ENCODE data around the gene DIPK1A.
A peak's percentile ranks its signal among the peaks of the same experiment; 100 is the strongest.

Gene DIPK1A

DNA sequence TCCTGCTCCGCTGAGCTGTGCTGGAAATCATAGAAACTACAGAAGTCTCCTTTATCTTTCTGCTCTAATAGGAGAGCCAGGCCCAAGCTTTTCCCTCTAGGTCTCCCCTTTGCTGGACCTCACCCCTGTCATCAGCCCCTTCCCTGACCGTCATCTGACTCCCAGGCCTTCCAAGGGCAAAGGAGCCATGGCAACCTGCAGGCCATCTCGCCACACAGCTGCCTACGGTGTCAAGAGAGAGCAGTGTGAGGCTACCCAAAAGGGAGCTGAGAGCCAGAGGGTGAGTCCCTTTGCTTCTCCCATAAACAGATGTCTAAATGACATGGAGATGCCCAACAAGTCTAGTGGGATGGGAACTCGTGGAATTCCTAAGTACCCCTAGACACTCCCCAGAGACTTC lies 37.6 kb upstream of the DIPK1A start:
- no peak overlapping the region for H3K27ac ChIP-seq (ENCODE audit: low read depth, low read length, poor library complexity, severe bottlenecking)
- no peaks in the 10 kb centered on the region for H3K36me3 ChIP-seq (ENCODE audit: insufficient read depth, low read length)
- H3K9ac ChIP-seq (ENCODE audit: low read length), result no peak overlapping the region
- no peaks in the 10 kb centered on the region for H3K79me2 ChIP-seq (ENCODE audit: insufficient read depth, low read length)
- no peaks in the 10 kb centered on the region for H3K9me2 ChIP-seq (ENCODE audit: low read depth, low read length)
- no peaks in the 10 kb centered on the region for H3F3A ChIP-seq (ENCODE audit: insufficient read depth, low read length)
- no peak overlapping the region for H3K4me2 ChIP-seq (ENCODE audit: low read length)
- H2AFZ ChIP-seq (ENCODE audit: low read length), result no peak overlapping the region
- no peak for TF ChIP-seq EZH2 (IDR thresholded peaks at IDR 0.05; ENCODE audit: borderline replicate concordance, low read length)
- TF ChIP-seq, protein P1, sequence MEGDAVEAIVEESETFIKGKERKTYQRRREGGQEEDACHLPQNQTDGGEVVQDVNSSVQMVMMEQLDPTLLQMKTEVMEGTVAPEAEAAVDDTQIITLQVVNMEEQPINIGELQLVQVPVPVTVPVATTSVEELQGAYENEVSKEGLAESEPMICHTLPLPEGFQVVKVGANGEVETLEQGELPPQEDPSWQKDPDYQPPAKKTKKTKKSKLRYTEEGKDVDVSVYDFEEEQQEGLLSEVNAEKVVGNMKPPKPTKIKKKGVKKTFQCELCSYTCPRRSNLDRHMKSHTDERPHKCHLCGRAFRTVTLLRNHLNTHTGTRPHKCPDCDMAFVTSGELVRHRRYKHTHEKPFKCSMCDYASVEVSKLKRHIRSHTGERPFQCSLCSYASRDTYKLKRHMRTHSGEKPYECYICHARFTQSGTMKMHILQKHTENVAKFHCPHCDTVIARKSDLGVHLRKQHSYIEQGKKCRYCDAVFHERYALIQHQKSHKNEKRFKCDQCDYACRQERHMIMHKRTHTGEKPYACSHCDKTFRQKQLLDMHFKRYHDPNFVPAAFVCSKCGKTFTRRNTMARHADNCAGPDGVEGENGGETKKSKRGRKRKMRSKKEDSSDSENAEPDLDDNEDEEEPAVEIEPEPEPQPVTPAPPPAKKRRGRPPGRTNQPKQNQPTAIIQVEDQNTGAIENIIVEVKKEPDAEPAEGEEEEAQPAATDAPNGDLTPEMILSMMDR (IDR thresholded peaks at IDR 0.05; ENCODE audit: low read length), result no peak
- H3K9me3 ChIP-seq (ENCODE audit: low read length), result no peaks in the 10 kb centered on the region
- H4K20me1 ChIP-seq (ENCODE audit: insufficient read depth, low read length), result no peaks in the 10 kb centered on the region
- no peak overlapping the region for H3K4me3 ChIP-seq (ENCODE audit: low read depth, low read length, poor library complexity, severe bottlenecking)
- peaks cover 40% of the 10 kb centered on the region for H3K4me1 ChIP-seq (ENCODE audit: insufficient read depth, low read length, severe bottlenecking)
- H3K27me3 ChIP-seq (ENCODE audit: insufficient read depth, low read length), result no peaks in the 10 kb centered on the region

DNA sequence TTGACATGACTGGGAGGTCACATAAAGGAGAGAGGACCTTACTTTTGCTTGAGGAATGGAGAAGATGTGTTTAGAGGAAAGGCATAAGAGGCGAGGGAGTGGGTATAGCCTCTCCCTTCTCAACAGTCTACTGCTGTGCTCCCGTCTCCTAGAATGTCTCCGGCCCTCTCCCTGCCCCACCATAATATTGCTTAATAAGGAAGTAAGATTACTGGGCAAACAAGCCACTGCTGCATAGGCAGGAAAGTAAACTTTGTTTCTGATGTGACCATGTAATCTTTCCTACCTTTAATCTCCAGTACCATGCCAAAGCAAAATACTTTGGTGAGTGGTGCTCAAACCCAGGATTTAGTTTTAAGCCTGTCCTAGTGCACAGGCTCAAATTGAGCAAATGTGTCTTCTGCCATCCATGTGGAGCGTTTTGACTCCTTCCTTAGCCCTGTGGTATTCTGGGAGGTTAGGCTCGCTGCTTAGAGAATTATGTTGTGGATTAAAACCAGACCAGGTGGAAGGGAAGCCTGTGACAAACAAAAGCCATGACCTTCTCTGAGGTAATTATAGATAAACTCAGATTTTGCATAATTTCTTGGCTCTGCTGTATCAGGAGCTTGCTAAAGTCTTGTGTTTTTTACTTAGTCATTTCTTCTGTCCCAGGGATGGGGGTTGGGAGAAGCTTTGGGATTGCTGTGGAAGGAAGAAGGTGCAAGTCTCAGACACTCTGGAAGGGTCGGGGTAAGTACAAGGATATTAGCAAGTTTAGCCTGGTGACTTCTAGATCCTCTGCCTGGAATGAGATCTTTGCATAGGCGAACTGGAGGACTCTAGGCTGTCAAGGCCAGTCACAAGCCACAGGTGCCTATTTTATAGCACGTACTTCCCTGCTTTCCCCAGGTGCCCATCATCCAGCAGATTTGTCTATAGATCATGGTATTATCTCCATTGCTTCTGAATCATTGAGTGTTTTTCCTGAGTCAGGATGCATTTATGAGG lies 34.5 kb upstream of the DIPK1A start:
- Histone ChIP-seq H3K79me2 (ENCODE audit: insufficient read depth, low read length) (no peaks in the 10 kb centered on the region), H2AFZ (ENCODE audit: low read length) (peak overlapping the region; percentile 67)

DNA sequence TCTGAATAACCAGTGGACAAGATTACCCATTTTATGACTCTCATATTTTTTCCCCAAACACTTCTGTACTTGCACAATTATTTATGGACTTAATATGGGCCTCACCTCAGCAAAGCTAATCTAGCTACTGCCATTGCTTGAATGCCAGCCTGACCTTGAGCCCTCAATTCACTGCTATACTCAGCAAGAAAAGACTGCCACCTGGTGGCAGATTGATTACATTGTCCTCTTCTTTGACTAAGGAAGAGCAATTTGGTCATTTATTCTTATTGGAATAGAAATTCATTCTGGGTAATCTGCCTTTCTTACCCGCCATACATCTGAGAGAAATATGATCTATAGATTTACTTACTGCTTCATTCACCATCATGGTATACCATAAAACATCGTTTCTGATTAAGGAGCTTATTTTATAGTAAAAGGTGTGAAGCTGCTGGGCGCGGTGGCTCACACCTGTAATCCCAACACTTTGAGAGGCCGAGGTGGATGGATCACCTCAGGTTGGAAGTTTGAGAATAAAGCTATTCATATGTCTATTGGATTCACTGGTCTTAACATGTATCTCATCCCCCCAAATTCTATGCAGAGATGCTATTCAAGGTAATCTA lies 32.9 kb upstream of the DIPK1A start:
- Histone ChIP-seq H3K27ac (ENCODE audit: low read depth, low read length, poor library complexity, severe bottlenecking) (peak overlapping the region; percentile 56), H3K9me2 (ENCODE audit: low read depth, low read length) (no peaks in the 10 kb centered on the region), H2AFZ (ENCODE audit: low read length) (no peak overlapping the region; the same call in 1 of the 2 replicates), H4K20me1 (ENCODE audit: insufficient read depth, low read length) (no peaks in the 10 kb centered on the region), H3K4me2 (ENCODE audit: low read length) (peak overlapping the region; percentile 18; the same call in 1 of the 2 replicates), H3K27me3 (ENCODE audit: insufficient read depth, low read length) (no peaks in the 10 kb centered on the region), H3F3A (ENCODE audit: insufficient read depth, low read length) (no peaks in the 10 kb centered on the region), H3K9ac (ENCODE audit: low read length) (peak overlapping the region; percentile 47), H3K9me3 (ENCODE audit: low read length) (no peaks in the 10 kb centered on the region), H3K36me3 (ENCODE audit: insufficient read depth, low read length) (no peaks in the 10 kb centered on the region), H3K4me1 (ENCODE audit: insufficient read depth, low read length, severe bottlenecking) (peaks cover 39% of the 10 kb centered on the region), H3K4me3 (ENCODE audit: low read depth, low read length, poor library complexity, severe bottlenecking) (no peak overlapping the region), H3K79me2 (ENCODE audit: insufficient read depth, low read length) (no peaks in the 10 kb centered on the region)
- no peak for TF ChIP-seq EZH2 (IDR thresholded peaks at IDR 0.05; ENCODE audit: borderline replicate concordance, low read length)
- TF ChIP-seq, protein P1 (IDR thresholded peaks at IDR 0.05; ENCODE audit: low read length), result peak; percentile 90

More for the DNA sequence above, 34.5 kb upstream of the DIPK1A start:
- Histone ChIP-seq H3F3A (ENCODE audit: insufficient read depth, low read length) (no peaks in the 10 kb centered on the region), H3K4me2 (ENCODE audit: low read length) (no peak overlapping the region; the same call in 1 of the 2 replicates), H3K4me1 (ENCODE audit: insufficient read depth, low read length, severe bottlenecking) (peaks cover 40% of the 10 kb centered on the region), H3K36me3 (ENCODE audit: insufficient read depth, low read length) (no peaks in the 10 kb centered on the region), H3K9me3 (ENCODE audit: low read length) (no peaks in the 10 kb centered on the region), H3K27me3 (ENCODE audit: insufficient read depth, low read length) (no peaks in the 10 kb centered on the region), H3K4me3 (ENCODE audit: low read depth, low read length, poor library complexity, severe bottlenecking) (no peak overlapping the region), H3K9ac (ENCODE audit: low read length) (peak overlapping the region; percentile 42; the same call in 1 of the 2 replicates), H4K20me1 (ENCODE audit: insufficient read depth, low read length) (no peaks in the 10 kb centered on the region), H3K27ac (ENCODE audit: low read depth, low read length, poor library complexity, severe bottlenecking) (peak overlapping the region; percentile 47), H3K9me2 (ENCODE audit: low read depth, low read length) (no peaks in the 10 kb centered on the region)
- TF ChIP-seq EZH2 (IDR thresholded peaks at IDR 0.05; ENCODE audit: borderline replicate concordance, low read length), result no peak
- TF ChIP-seq, protein P1 (IDR thresholded peaks at IDR 0.05; ENCODE audit: low read length), result no peak
